Measurements from ENCODE around the gene ABCE1. TPM values are rescaled to one million over a fixed set of nuclear protein-coding genes. Genes with fewer than 3 reads are reported as not detected.
A peak's percentile ranks its signal among the peaks of the same experiment; 100 is the strongest.

ABCE1 gene
- total RNA-seq, 1 donor from 2014 or later, result 81.1 TPM

- H3K4me1 ChIP-seq (ENCODE audit: insufficient read depth, low read length), result no peaks in the 10 kb centered on the region
- TF ChIP-seq EZH2 (IDR thresholded peaks at IDR 0.05; ENCODE audit: insufficient read depth, low read length), result no peak
- TF ChIP-seq CTCF (IDR thresholded peaks at IDR 0.05; ENCODE audit: insufficient read depth, low read depth, low read length), result no peak
- peak; percentile 30 for DNase-seq (ENCODE audit: low read depth)
- H2AFZ ChIP-seq (ENCODE audit: low read depth, low read length), result no peak overlapping the region
- FAIRE-seq, result no peak
- peaks cover 74% of the 10 kb centered on the region for H3K79me2 ChIP-seq (ENCODE audit: insufficient read depth, low read length)
- no peak overlapping the region for H3K4me3 ChIP-seq (ENCODE audit: insufficient read depth, low read depth, low read length)
- H3K27me3 ChIP-seq (ENCODE audit: insufficient read depth, low read length), result no peaks in the 10 kb centered on the region
- Mint-ChIP-seq H3K36me3 (ENCODE audit: low read depth, unreplicated experiment) (peaks cover 7% of the 10 kb centered on the region), H3K4me1 (ENCODE audit: low read depth, unreplicated experiment) (peaks cover 13% of the 10 kb centered on the region), H3K27ac (ENCODE audit: unreplicated experiment) (no peak overlapping the region), H3K9me3 (ENCODE audit: unreplicated experiment) (no peaks in the 10 kb centered on the region), H3K4me3 (ENCODE audit: unreplicated experiment) (no peak overlapping the region), H3K27me3 (ENCODE audit: low read depth, unreplicated experiment) (no peaks in the 10 kb centered on the region)
- H4K20me1 ChIP-seq (ENCODE audit: insufficient read depth, low read length), result peaks cover 25% of the 10 kb centered on the region
- H3K36me3 ChIP-seq (ENCODE audit: insufficient read depth, low read length), result peaks cover 3% of the 10 kb centered on the region
- no peak overlapping the region for H3K4me2 ChIP-seq (ENCODE audit: low read length)
- H3K9ac ChIP-seq (ENCODE audit: low read length), result no peak overlapping the region
- H3K27ac ChIP-seq (ENCODE audit: low read depth, low read length), result no peak overlapping the region
- H3K9me3 ChIP-seq (ENCODE audit: insufficient read depth, low read depth, low read length), result no peaks in the 10 kb centered on the region
These were observed 72.1 kb downstream of the ABCE1 start for GRCh38 chr4:145170223-145170622.

GRCh38 chr4:145171911-145172310 lies 73.8 kb downstream of the ABCE1 start:
- H3K27me3 Mint-ChIP-seq (ENCODE audit: low read depth, unreplicated experiment), result no peaks in the 10 kb centered on the region
- Histone ChIP-seq H3K79me2 (ENCODE audit: insufficient read depth, low read length) (peaks cover 82% of the 10 kb centered on the region), H3K36me3 (ENCODE audit: insufficient read depth, low read length) (peaks cover 3% of the 10 kb centered on the region), H2AFZ (ENCODE audit: low read depth, low read length) (no peak overlapping the region), H3K9ac (ENCODE audit: low read length) (no peak overlapping the region), H4K20me1 (ENCODE audit: insufficient read depth, low read length) (peaks cover 35% of the 10 kb centered on the region), H3K27ac (ENCODE audit: low read depth, low read length) (no peak overlapping the region), H3K4me2 (ENCODE audit: low read length) (no peak overlapping the region), H3K4me1 (ENCODE audit: insufficient read depth, low read length) (peaks cover under 1% of the 10 kb centered on the region), H3K9me3 (ENCODE audit: insufficient read depth, low read depth, low read length) (no peaks in the 10 kb centered on the region), H3K27me3 (ENCODE audit: insufficient read depth, low read length) (no peaks in the 10 kb centered on the region), H3K4me3 (ENCODE audit: insufficient read depth, low read depth, low read length) (no peak overlapping the region)
- peak overlapping the region; percentile 58 for H3K27ac Mint-ChIP-seq (ENCODE audit: unreplicated experiment)
- FAIRE-seq (no peak), DNase-seq (ENCODE audit: low read depth) (no peak)
- H3K4me1 Mint-ChIP-seq (ENCODE audit: low read depth, unreplicated experiment), result peaks cover 15% of the 10 kb centered on the region
- no peak for TF ChIP-seq EZH2 (IDR thresholded peaks at IDR 0.05; ENCODE audit: insufficient read depth, low read length)
- no peak for TF ChIP-seq CTCF (IDR thresholded peaks at IDR 0.05; ENCODE audit: insufficient read depth, low read depth, low read length)
- H3K9me3 Mint-ChIP-seq (ENCODE audit: unreplicated experiment), result no peaks in the 10 kb centered on the region
- peaks cover 7% of the 10 kb centered on the region for H3K36me3 Mint-ChIP-seq (ENCODE audit: low read depth, unreplicated experiment)
- no peak overlapping the region for H3K4me3 Mint-ChIP-seq (ENCODE audit: unreplicated experiment)

GRCh38 chr4:145176641-145177432 lies 78.7 kb downstream of the ABCE1 start:
- H3K4me2 ChIP-seq (ENCODE audit: low read length), result peak overlapping the region; percentile 96
- no peak for FAIRE-seq
- no peaks in the 10 kb centered on the region for H3K27me3 ChIP-seq (ENCODE audit: insufficient read depth, low read length)
- no peaks in the 10 kb centered on the region for H3K9me3 ChIP-seq (ENCODE audit: insufficient read depth, low read depth, low read length)
- H3K27me3 Mint-ChIP-seq (ENCODE audit: low read depth, unreplicated experiment), result no peaks in the 10 kb centered on the region
- H3K27ac ChIP-seq (ENCODE audit: low read depth, low read length), result peak overlapping the region; percentile 94
- no peak overlapping the region for H2AFZ ChIP-seq (ENCODE audit: low read depth, low read length)
- no peak overlapping the region for H3K27ac Mint-ChIP-seq (ENCODE audit: unreplicated experiment)
- no peaks in the 10 kb centered on the region for H3K36me3 ChIP-seq (ENCODE audit: insufficient read depth, low read length)
- H3K9ac ChIP-seq (ENCODE audit: low read length), result peak overlapping the region; percentile 96
- no peaks in the 10 kb centered on the region for H3K9me3 Mint-ChIP-seq (ENCODE audit: unreplicated experiment)
- DNase-seq (ENCODE audit: low read depth), result no peak
- no peak for TF ChIP-seq EZH2 (IDR thresholded peaks at IDR 0.05; ENCODE audit: insufficient read depth, low read length)
- TF ChIP-seq CTCF (IDR thresholded peaks at IDR 0.05; ENCODE audit: insufficient read depth, low read depth, low read length), result no peak
- peaks cover 78% of the 10 kb centered on the region for H3K79me2 ChIP-seq (ENCODE audit: insufficient read depth, low read length)
- peaks cover 18% of the 10 kb centered on the region for H3K4me1 Mint-ChIP-seq (ENCODE audit: low read depth, unreplicated experiment)
- peak overlapping the region; percentile 99 for H3K4me3 ChIP-seq (ENCODE audit: insufficient read depth, low read depth, low read length)
- H3K4me1 ChIP-seq (ENCODE audit: insufficient read depth, low read length), result peaks cover 16% of the 10 kb centered on the region
- H3K4me3 Mint-ChIP-seq (ENCODE audit: unreplicated experiment), result peak overlapping the region; percentile 97
- H3K36me3 Mint-ChIP-seq (ENCODE audit: low read depth, unreplicated experiment), result peaks cover 4% of the 10 kb centered on the region
- H4K20me1 ChIP-seq (ENCODE audit: insufficient read depth, low read length), result peaks cover 42% of the 10 kb centered on the region
